ENCODE data around the gene PRKG1.

The PRKG1 gene

DNA sequence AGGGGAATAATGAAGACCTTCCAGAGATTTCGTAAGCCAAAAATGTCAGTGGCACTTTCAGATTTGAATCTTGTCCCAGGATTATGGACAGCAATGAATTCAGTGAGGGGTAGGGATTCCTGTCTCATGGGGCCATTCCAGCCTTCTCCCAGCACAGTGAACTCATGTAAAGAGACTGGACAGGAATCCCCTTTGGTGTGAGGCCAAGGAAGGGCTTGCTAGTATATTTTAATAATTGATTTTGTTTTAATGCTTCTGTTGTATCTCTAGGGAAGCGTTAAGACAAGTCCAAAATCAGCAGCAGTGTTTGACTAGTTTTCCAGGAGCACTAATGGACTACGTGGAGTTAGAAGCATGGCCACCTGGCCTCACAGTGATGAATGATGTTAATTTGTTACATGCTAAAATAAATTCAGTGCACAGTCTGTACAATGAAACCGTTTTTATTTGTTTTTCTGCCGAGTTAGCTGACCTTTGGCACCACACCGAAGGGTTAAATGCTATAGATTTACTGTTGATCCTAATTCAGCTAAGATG lies 1025.8 kb downstream of the PRKG1 start:
- no peak for DNase-seq

DNA sequence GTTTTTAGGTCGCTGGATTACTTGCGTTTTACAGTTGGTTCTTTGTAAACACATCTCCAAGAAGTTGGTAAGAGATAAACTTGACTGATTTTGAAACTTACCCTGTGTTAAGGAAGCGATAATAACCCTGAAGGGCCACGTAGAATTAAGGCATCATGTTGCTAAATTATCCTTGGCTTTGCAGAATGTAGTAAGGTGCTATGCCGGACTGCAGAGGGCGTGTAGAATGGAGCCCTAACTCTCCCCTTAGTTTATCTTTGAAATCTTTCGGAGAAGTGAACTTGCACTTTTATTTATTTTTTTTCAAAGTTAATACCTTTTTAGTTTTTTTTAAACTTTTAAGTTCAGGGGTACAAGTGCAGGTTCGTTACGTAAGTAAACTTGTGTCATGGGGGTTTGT lies 1031.0 kb downstream of the PRKG1 start:
- DNase-seq: no peak

DNA sequence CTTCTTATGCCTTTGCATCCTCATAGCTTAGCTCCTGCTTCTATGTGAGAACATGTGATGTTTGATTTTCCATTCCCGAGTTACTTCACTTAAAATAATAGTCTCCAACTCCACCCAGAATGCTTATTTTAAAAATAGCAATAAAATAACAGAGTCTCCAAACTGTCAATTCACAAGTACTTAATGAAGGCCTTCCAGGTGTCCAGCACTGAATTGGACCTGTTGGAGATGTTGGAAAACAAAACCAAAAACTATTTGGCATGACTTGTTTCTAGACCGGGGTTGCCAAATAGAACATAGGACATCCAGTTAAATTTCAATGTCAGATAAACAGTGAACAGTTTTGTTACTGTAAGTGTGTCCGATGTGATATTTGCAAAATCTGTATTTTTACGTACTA lies 1031.7 kb downstream of the PRKG1 start:
- no peak for DNase-seq

DNA sequence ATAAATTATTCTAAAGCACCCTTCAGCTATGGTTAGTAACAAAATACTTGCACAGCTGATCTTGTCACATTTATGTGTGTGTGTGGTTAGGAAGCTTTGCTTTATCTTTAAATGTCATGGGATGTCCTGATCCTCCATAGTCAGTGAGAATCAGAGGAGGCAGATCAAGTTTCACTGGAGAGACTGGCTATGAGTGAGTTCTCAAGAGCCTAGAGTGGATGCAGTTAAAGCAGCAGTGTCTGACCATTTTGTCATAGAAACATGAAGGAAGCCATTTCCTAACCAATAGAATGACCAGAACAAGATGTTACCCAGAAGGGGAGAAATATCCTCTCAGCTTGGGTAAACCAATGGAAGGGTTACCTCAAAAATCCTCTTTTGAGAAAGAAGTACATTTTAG lies 1032.6 kb downstream of the PRKG1 start:
- DNase-seq: no peak

DNA sequence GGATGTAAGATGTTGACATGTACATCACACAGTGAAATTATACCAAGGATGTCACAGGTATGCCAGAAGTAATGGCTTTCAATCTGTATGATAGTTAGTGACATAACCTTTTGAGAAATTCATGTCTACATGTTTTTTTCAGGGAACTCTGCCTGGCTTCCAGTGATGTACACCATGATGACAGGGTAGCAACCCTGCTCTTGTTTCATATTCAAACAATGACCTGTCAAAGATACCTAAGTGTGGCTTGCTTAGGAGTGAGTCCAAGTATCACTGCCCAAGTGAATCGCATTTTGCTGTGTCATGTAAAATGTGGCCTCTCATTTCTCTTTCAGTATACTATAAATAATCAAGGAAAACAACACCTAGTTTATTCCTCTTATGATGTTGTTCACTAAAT lies 1033.9 kb downstream of the PRKG1 start:
- no peak for DNase-seq

DNA sequence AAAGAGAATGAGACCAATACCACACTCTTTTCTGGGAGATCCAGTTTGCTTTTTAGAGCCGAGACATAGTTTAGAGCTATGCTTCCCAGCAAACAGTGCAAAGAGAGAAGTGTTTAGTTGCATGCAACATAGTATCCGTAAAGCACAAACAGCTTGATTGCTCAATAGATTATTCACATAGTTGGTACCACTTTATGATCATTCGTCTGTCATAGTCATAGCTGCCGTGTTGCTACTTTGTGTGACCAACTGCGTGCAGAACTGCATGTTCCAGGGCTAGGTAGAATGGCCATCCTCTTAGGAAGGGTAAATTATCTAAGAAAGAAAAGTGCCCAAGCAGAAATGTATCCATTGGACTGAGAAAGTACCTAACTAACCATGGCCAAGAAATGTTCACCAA lies 1036.3 kb downstream of the PRKG1 start:
- DNase-seq: no peak

DNA sequence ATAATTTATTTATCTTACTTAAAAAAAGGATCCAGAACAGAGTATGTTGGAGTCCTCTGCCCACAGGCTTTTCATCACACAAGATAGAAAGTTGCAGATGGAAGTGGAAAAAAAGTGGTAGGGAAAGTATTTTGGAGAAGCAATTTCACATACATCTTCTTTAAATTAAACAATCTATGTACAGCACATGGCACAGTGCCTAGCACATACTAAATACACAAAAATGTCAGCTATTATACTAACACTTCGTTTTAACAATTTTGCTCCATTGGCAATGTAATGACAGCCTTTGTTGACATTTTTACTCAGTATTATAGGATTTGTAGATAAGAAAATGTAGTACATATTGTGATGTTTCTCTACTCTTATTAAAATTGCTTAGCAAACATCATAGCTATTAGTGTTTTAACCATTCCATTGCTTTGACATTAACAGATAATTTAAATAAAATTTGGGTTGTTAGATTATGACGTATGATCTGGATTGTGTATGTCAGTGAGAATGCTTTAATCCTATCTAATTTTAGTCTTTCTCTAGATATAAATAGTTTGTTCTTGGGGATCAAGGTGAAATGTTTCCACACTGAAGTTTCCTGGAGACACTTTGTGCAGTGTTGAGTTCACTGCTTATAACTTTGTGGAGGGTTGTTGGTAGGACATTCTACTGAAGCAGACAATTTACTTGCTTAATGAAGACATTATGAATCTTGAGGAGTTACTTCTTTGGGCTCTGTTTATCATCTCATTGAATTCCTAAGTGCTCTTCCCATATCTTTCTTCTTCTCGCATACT lies 1037.0 kb downstream of the PRKG1 start:
- no peak for DNase-seq

DNA sequence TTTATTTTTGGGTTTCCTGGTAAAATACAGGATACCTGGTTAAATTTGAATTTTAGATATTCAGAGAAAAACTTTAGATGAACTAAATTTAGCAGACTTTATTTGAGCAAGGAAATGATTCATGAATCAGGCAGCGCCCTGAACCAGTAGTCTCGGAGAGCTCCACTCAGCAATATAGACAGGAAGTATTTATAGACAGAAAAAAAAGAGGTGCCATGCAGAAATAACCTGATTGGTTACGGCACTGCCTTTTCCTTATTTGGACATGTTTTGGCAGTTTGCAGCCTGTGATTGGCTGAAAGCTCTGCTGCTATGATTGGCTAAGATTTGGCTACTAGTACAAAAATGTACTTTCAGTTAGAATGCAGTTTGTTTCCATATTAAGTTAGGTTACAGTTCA lies 1041.5 kb downstream of the PRKG1 start:
- DNase-seq: no peak

DNA sequence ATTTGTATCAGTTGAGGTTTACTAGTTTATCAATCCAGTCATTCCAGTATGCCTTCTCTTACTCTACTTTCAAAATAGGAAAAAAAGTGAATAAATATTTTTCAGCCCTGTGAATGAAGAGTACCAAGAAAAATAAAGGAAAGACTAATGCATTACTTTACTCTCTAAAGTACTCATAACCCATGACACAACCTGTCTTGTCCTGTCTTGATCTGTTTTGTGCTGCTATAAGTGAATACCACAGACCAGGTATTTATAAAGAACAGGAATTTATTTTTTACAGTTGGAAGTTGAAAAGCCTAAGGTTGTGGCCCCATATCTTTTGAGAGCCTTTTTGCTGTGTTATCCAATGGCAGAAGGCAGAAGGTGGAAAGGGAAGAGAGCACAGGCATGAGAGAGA lies 1045.2 kb downstream of the PRKG1 start:
- no peak for DNase-seq

DNA sequence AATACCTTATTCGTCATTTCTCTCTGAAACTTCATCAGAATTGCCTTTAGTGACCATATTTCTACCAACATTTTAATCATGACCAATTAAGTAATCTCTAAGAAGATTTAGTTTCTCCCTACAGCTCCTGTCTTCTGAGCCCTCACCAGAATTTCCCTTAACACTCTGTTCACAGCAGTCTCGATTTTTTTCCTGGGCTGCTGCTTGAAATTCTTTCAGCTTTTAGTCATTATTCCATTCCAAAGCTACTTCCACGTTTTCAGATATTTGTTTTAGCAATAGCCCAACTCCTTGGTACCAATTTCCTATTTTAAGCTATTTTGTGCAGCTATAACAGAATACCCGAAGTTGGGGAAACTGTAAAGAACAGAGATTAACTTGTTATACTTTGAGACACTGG lies 1047.4 kb downstream of the PRKG1 start:
- no peak for DNase-seq

DNA sequence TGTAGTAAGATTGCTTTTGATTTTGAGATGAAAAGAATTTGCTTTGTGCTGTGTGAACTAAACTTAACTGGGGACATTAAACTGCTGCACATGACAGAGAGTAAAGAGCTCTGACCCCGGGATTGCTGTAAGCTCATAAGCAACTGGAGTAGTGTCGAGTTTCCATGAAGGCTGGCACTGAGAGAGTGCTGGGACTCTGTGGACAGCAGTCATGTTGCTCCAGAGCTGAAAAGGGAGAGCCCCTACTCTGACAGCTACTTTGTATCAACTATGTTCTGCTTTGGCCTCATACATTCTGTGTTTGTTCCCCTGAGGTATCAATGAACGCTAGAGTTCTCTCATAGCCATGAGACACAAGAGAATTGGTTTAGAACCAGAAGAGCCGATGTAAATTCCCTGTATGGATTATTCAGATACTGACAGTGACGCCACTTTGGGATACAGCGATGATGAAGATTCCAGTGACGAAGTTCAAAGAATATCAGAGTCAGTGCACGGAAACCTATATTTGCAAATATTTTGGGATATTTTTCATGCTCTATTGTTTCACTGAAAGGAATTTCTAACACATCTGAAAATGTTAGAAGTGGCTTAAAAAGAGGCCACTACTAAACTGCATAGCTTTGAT lies 1053.9 kb downstream of the PRKG1 start:
- DNase-seq: no peak

DNA sequence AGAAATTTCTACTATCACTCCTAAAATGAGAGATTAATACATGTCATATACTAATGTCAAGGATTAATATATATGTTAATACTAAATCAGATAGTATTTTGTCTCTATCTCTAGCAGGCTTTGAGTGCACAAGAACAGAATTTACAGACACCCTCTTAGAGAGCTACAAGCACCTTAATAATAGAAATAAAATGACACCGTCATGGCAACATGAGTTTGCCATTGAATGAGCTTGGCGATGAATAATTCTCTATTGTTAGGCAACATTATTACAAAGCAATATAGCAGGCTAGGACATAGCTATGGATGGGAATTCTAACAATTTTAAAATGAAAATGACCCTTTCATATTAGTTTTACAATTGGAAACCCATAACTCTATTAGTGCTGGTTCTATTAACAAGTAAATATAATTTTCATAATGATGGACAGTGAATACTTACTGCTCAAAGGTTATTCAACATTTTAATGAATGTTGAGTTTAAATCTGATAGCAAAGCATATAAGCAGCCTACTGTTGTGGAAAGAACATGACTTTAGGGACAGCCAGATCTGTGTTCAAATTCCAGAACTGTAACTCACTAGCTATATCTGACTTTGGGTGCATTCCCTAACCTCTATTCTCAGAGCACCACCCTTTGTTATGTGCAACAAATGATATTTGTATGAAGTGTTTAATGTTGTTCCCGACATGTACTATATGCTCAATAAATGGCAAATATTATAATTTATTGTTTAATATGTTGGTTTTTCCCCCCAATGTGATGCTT lies 1055.3 kb downstream of the PRKG1 start:
- DNase-seq: no peak

DNA sequence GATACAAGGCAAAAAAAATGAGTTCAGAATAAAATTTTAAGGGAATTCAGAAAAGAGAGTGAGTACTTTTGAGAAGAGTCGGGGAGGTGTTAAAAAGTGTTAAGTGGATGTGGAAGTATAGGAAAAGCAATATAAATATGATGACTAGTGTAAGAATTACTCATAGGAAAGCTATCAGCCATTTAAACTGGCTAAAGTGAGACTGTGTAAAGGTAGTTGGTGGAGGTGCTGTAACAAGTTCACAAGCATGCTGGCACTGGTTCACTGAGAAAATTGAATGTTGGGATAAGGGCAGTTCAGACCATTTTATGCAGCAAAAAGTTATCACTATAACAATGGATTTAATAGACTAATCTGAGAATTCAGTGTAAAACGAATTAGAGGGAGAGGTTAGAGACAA lies 1060.8 kb downstream of the PRKG1 start:
- DNase-seq: no peak

DNA sequence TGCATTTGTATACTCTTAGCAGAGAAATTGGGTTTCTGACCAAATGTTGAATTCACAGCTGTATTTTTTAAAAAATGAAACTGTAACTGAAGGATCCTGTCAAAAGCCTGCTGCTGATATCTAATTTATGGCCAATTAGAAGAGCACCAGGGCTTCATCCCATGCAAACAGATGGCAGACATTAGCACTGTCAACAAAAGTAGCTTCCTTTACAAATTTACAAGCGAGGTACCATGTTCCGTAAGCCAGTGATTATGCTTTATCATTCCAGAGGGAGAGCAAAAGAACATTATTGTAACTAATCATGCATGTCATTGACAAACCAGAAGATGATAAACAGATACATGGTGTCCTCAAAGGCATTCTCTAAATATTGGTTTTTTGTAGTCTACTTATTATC lies 1062.6 kb downstream of the PRKG1 start:
- no peak for DNase-seq

DNA sequence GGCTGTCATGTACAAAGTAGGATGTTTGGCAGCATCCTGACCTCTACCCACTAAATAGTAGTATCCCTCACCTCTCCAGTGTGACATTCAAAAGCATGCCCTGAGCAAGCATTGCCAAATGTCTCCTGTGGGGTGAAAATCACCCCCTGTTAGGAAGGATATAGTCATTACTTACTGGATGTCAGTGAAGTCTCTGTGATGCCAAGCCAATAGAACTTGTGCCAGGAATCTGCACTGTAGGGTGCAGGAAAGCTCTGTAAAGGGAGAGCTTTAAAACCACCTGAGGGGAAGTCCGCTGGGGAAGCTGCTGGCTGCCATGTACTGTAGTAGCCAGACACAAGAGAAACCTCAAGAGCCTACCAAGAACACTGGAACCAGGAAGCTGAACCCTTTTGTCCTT lies 1069.1 kb downstream of the PRKG1 start:
- DNase-seq: no peak

DNA sequence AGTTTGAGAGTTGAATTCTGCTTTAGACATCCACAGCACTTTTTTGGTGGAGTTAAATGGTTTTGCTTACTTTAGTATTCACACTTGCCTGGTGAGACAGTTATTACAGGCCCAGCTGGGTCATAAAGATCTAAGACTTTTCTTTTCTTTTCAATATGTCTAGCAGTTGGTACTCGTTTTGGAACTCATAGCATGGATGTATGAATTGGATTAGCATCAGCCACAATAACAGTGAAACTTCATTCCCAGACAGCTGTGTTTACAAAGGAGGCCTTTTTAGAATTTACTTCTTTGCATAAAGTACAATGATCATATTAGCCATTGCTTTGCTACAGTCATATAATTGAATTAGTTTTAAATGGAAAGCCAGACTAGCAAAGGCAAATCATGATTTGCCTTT lies 1071.3 kb downstream of the PRKG1 start:
- DNase-seq: no peak

DNA sequence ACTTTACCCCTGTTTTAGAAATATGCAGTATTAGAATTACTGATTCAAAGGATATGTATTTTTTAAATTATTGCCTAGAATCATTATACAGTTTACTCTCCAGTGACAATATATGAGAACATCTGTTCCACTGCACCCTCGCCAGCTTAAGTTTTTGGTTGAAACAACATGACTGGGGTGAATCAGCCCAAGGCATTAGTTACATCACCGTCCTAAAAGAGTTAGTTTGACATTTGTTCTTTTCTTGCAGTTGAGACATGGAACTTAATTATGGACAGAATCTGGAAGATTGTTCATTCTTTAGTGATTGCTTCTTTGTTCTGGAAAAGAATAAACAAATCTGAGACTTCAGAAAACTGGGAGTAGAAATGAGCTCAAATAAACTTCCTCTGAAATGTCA lies 1072.5 kb downstream of the PRKG1 start:
- no peak for DNase-seq

DNA sequence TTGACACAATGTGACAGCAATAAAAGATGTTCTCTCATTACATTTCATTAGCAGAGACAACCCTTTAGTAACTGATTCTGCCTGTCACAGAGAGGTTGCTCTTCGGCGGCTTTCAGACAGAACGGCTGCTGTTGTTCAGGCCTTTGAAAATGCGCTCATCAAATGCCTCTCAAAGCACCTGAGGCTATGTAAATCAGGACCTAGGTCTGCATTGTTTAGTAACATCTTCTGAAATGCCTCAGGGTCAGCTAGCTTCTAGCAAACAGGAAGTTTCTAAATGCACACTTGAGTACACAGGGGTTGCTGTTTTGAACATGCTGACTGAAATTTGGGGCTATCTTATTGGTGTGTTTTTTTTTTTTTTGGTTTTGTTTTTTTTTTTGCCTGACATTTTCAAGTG lies 1096.5 kb downstream of the PRKG1 start:
- DNase-seq: no peak

DNA sequence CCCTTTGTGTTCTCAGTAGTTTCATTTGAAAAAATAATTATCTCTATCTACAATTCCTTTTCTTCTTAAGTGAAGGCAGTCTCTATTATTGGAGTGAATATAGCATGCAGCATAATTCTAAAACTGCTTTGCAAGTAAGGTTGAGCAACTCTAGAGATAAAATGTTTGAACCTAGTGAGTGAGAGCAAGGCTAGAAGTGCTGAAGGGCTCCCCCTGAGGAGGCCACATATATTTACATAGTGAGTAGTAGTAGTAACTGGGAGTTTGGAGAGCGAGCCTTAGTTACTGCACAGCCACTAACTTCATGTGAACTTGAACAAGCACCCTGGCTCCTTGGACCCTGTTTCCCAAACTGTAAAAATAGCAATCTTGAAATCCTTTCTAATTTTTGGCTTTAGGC lies 1098.3 kb downstream of the PRKG1 start:
- no peak for DNase-seq

DNA sequence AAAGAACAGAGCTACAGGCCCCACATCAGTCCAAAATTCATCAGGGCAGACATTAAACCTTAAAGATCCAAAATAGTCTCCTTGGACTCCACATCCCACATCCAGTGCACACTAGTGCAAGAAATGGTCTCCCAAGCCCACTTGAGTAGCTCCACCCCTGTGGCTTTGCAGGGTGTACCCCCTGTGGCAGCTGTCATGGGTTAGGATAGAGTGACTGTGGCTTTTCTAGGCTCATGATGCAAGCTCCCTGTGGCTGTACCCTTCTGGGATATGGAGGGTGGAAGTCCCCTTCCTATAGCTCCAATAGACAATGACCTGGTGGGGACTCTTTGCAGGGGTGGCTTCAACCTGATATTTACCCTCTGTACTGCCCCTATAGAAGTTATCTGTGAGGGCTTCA lies 1111.0 kb downstream of the PRKG1 start:
- no peak for DNase-seq

DNA sequence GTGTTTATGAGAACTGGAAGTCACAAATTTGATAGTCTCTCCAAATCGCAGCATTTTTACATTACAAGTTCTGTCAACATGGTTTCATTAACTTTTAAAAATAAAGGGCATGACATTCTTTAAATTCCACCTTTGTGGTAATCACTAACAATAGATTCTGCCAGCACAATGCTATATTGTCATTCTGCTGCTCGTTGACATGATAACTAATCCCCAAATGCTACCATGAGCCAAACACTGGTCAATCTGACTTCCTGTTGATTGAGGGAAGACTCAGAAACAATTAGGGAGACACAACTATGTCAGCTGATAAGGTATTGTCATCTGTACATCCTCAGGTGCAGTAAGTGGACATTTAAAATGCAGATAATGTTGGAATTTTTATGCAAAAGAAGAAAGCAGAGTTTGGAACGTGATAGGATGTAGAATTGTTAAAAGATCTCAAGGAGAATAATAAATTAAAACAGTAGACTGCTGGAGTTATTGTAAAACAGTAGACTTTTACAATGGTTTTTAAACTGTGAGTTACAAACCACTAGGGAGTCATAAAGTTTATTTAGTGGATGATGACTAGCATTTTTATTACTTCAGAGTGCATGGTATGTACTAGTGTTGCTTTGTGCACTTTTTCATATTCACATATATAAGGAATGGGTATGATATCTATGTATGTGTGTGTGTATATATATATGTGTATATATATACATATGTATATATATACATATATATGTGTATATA lies 1113.4 kb downstream of the PRKG1 start:
- DNase-seq: no peak

DNA sequence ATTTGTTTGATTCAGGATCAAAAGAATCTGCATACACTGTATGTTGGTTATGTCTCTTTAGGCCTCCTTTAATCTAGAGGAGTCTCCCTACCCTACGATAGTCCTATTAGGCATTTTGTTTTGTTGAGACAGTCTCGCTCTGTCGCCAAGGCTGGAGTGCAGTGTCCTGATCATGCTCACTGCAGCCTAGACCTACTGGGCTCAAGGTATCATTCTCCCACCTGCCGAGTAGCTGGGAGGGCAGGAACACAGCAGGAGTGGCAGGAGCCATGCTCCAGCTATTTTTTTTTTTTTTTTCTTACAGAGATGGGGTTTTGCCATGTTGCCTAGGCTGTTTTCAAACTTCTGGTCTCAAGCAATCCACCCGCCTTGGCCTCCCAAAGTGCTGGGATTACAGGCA lies 1116.8 kb downstream of the PRKG1 start:
- DNase-seq: no peak

DNA sequence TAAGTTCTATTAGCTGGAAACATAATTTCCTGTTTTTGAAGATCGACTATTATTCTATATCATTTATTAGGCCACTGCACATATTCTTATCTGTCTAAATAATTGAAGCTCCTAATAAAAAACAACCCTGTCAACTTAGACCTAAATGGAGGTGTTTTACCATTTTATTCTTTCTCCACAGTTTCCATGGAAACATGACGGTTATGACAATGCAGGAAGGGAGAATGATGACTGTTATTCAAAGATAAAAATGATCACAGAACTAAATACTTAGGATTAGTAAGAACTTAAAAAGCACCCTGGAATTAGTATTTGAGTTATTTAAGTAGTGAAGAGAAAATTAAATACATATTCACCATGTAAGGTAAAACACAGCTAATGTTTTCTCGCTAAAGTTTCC lies 1119.9 kb downstream of the PRKG1 start:
- DNase-seq: no peak

Measured in SHP77 treated with DMSO at 0.1 percent for 48 hours (cell line).